NCI-H146 treated with DMSO at 0.1 percent for 48 hours (cell line): ENCODE measurements around the gene ZBED3.

Source experiments
- DNase-seq: peaks from one replicate; lab custom pipeline; 2025; ENCODE audit not compliant: unreplicated experiment; lab: John Stamatoyannopoulos, UW

ZBED3 gene

GRCh38 chr5:77077829-77078176, 9.3 kb downstream of the ZBED3 start:
- DNase-seq, result no peak

- DNase-seq, result peak; percentile 39
These were observed 9.9 kb downstream of the ZBED3 start for GRCh38 chr5:77076961-77077828.

GRCh38 chr5:77074745-77075144, 12.3 kb downstream of the ZBED3 start:
- DNase-seq, result no peak

GRCh38 chr5:77073667-77074066, 13.4 kb downstream of the ZBED3 start:
- DNase-seq, result no peak

- no peak for DNase-seq
These were observed 20.2 kb downstream of the ZBED3 start for GRCh38 chr5:77066823-77067442.

GRCh38 chr5:77066184-77066583, 20.9 kb downstream of the ZBED3 start:
- no peak for DNase-seq

GRCh38 chr5:77065256-77065655, 21.8 kb downstream of the ZBED3 start:
- DNase-seq, result no peak

- DNase-seq, result no peak
These were observed 23.0 kb downstream of the ZBED3 start for GRCh38 chr5:77064040-77064439.

- no peak for DNase-seq
These were observed 40.5 kb downstream of the ZBED3 start for GRCh38 chr5:77046416-77047073.

- DNase-seq, result no peak
These were observed 51.1 kb downstream of the ZBED3 start for GRCh38 chr5:77035950-77036349.

GRCh38 chr5:77033338-77033737, 53.7 kb downstream of the ZBED3 start:
- no peak for DNase-seq

- DNase-seq, result no peak
These were observed 54.5 kb downstream of the ZBED3 start for GRCh38 chr5:77032635-77033034.

GRCh38 chr5:77031891-77032290, 55.2 kb downstream of the ZBED3 start:
- DNase-seq, result no peak

GRCh38 chr5:77030097-77031071, 56.7 kb downstream of the ZBED3 start, which contains the start of gene AGGF1:
Gene AGGF1, plus strand, starts transcription at chr5:77030404. Its CDS starts 363 bp downstream, at chr5:77030767.
- DNase-seq, result peak; percentile 96

GRCh38 chr5:77029376-77029885, 57.7 kb downstream of the ZBED3 start:
- no peak for DNase-seq

GRCh38 chr5:77028631-77029375, 58.3 kb downstream of the ZBED3 start:
- no peak for DNase-seq

GRCh38 chr5:77024490-77024889, 62.6 kb downstream of the ZBED3 start:
- no peak for DNase-seq

GRCh38 chr5:77022511-77023417, 64.3 kb downstream of the ZBED3 start:
- DNase-seq, result no peak
